ENCODE results near the gene STUM. TPM values are rescaled to one million over a fixed set of nuclear protein-coding genes. Genes with fewer than 3 reads are reported as not detected.

STUM gene
- total and polyA plus RNA-seq, 4 experiments from 2014 or later, result 0.03 TPM; not detected in 3

GRCh38 chr1:226639631-226640061 lies 91.1 kb downstream of the STUM start:
- Histone ChIP-seq H3K9me3 (ENCODE audit: control insufficient read depth in 1 of 2, low read length in 2 of 2) (no peaks in the 10 kb centered on the region), H3K4me3 (ENCODE audit: low read length in 2 of 2) (no peak overlapping the region), H3K36me3 (ENCODE audit: insufficient read depth, low read length) (peaks cover 61% of the 10 kb centered on the region), H3K27me3 (ENCODE audit: insufficient read depth, low read length) (no peaks in the 10 kb centered on the region), H3K27ac (ENCODE audit: low read depth, low read length) (no peak overlapping the region), H3K4me1 (ENCODE audit: insufficient read depth, low read length) (peaks cover 54% of the 10 kb centered on the region)
- no peaks in the 10 kb centered on the region for H3K9me3 Mint-ChIP-seq
- peaks cover 26 to 81% of the 10 kb centered on the region in 2 donors for H3K36me3 Mint-ChIP-seq
- peak in 1 of 5 donors; percentile 19 for DNase-seq
- ChIA-PET CTCF (ENCODE audit: partially characterized antibody) (interaction anchor here (0.9 to 2.6 kb wide), 2 partner anchors 14 to 181 kb away, joined by 3 to 7 read pairs; no protein-coding TSS in a partner anchor), POLR2A (ENCODE audit: partially characterized antibody) (interaction anchor here (1.0 to 2.4 kb wide), 2 partner anchors 14 to 97 kb away, joined by 3 to 16 read pairs; no protein-coding TSS in a partner anchor)
- intact Hi-C loops (cut with micrococcal nuclease), result no loop called here
- no peak overlapping the region for H3K4me3 Mint-ChIP-seq
- peak overlapping the region in 5 of 7 donors; percentile 36 to 88 (median 67) for H3K27ac Mint-ChIP-seq
- peaks cover 36 to 79% (median 52%) of the 10 kb centered on the region in 4 donors for H3K4me1 Mint-ChIP-seq
- H3K27me3 Mint-ChIP-seq, result no peaks in the 10 kb centered on the region

GRCh38 chr1:226640321-226641136 lies 92.0 kb downstream of the STUM start:
- ChIA-PET CTCF (ENCODE audit: partially characterized antibody) (interaction anchor here (0.6 to 2.6 kb wide), 7 partner anchors 13 to 188 kb away, joined by 3 to 10 read pairs (median 4); no protein-coding TSS in a partner anchor), POLR2A (ENCODE audit: partially characterized antibody) (interaction anchor here (0.8 to 3.5 kb wide), 5 partner anchors 37 to 97 kb away, joined by 3 to 11 read pairs (median 3); no protein-coding TSS in a partner anchor)
- H3K27me3 ChIP-seq (ENCODE audit: insufficient read depth, low read length), result no peaks in the 10 kb centered on the region
- DNase-seq, result peak in 1 of 5 donors; percentile 22
- no peak overlapping the region for H3K27ac ChIP-seq (ENCODE audit: low read depth, low read length)
- intact Hi-C loops (cut with micrococcal nuclease), result no loop called here
- no peak overlapping the region for H3K4me3 Mint-ChIP-seq
- H3K36me3 Mint-ChIP-seq, result peaks cover 26 to 79% of the 10 kb centered on the region in 2 donors
- peak overlapping the region in 6 of 7 donors; percentile 15 to 88 (median 68) for H3K27ac Mint-ChIP-seq
- no peak overlapping the region for H3K4me3 ChIP-seq (ENCODE audit: low read length in 2 of 2)
- H3K9me3 Mint-ChIP-seq, result no peaks in the 10 kb centered on the region
- H3K4me1 Mint-ChIP-seq, result peaks cover 36 to 79% (median 51%) of the 10 kb centered on the region in 4 donors
- H3K36me3 ChIP-seq (ENCODE audit: insufficient read depth, low read length), result peaks cover 65% of the 10 kb centered on the region
- H3K4me1 ChIP-seq (ENCODE audit: insufficient read depth, low read length), result peaks cover 54% of the 10 kb centered on the region
- H3K9me3 ChIP-seq (ENCODE audit: control insufficient read depth in 1 of 2, low read length in 2 of 2), result no peaks in the 10 kb centered on the region
- no peaks in the 10 kb centered on the region for H3K27me3 Mint-ChIP-seq

- Mint-ChIP-seq H3K27ac (peak overlapping the region in 3 of 7 donors; percentile 15 to 46 (median 29)), H3K4me3 (no peak overlapping the region), H3K4me1 (peaks cover 34 to 79% (median 52%) of the 10 kb centered on the region in 4 donors), H3K27me3 (no peaks in the 10 kb centered on the region), H3K9me3 (no peaks in the 10 kb centered on the region), H3K36me3 (peaks cover 33 to 82% of the 10 kb centered on the region in 2 donors)
- Histone ChIP-seq H3K4me3 (ENCODE audit: low read length in 2 of 2) (no peak overlapping the region), H3K27me3 (ENCODE audit: insufficient read depth, low read length) (no peaks in the 10 kb centered on the region), H3K9me3 (ENCODE audit: control insufficient read depth in 1 of 2, low read length in 2 of 2) (no peaks in the 10 kb centered on the region), H3K4me1 (ENCODE audit: insufficient read depth, low read length) (peaks cover 54% of the 10 kb centered on the region), H3K36me3 (ENCODE audit: insufficient read depth, low read length) (peaks cover 66% of the 10 kb centered on the region), H3K27ac (ENCODE audit: low read depth, low read length) (no peak overlapping the region)
- ChIA-PET CTCF (ENCODE audit: partially characterized antibody) (interaction anchor here (0.9 to 4.2 kb wide), 9 partner anchors 8 to 185 kb away, joined by 3 to 14 read pairs (median 4); no protein-coding TSS in a partner anchor), POLR2A (ENCODE audit: partially characterized antibody) (interaction anchor here (0.7 to 3.5 kb wide), 5 partner anchors 20 to 183 kb away, joined by 3 to 20 read pairs (median 3); no protein-coding TSS in a partner anchor)
- DNase-seq, result peak in 1 of 5 donors; percentile 28
- intact Hi-C loops (cut with micrococcal nuclease), result no loop called here
Observed at GRCh38 chr1:226641671-226642231, 93.2 kb downstream of the STUM start.

- Histone ChIP-seq H3K9me3 (ENCODE audit: control insufficient read depth in 1 of 2, low read length in 2 of 2) (no peaks in the 10 kb centered on the region), H3K27ac (ENCODE audit: low read depth, low read length) (peak overlapping the region; percentile 42), H3K4me1 (ENCODE audit: insufficient read depth, low read length) (peaks cover 54% of the 10 kb centered on the region), H3K36me3 (ENCODE audit: insufficient read depth, low read length) (peaks cover 67% of the 10 kb centered on the region), H3K4me3 (ENCODE audit: low read length in 2 of 2) (no peak overlapping the region), H3K27me3 (ENCODE audit: insufficient read depth, low read length) (no peaks in the 10 kb centered on the region)
- peak in 1 of 5 donors; percentile 19 for DNase-seq
- Mint-ChIP-seq H3K36me3 (peaks cover 34 to 82% of the 10 kb centered on the region in 2 donors), H3K4me3 (no peak overlapping the region), H3K27me3 (no peaks in the 10 kb centered on the region), H3K9me3 (no peaks in the 10 kb centered on the region), H3K27ac (peak overlapping the region in 4 of 7 donors; percentile 12 to 75 (median 30)), H3K4me1 (peaks cover 31 to 80% (median 49%) of the 10 kb centered on the region in 4 donors)
- CTCF ChIA-PET (ENCODE audit: partially characterized antibody), result interaction anchor here (1.1 to 4.2 kb wide), 7 partner anchors 8 to 92 kb away, joined by 3 to 14 read pairs (median 4); no protein-coding TSS in a partner anchor
- POLR2A ChIA-PET (ENCODE audit: partially characterized antibody), result interaction anchor here (0.9 to 3.5 kb wide), 4 partner anchors 10 to 182 kb away, joined by 3 to 20 read pairs (median 8); no protein-coding TSS in a partner anchor
- intact Hi-C loops (cut with micrococcal nuclease), result no loop called here
Observed at GRCh38 chr1:226642421-226642820, 93.9 kb downstream of the STUM start.

DNA sequence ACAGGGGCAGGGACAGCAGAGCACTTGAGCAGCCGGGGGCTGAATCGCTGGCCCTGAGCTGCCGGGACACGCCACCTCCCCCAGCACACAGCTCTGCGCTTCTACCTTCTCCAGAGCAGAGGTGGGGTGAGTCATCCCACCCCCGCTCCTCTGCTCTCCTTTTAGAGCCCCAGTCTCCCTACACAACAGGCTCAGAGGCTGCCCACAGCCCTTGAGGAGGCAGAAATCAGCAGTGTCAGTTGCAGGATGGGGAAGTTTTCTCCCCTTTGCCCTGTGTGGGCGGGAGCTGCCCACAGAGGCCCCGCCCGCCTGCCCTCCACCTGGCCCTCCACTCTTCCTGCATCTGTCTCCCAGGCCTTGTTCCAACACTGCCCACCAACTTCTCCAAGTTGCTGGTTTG lies 94.6 kb downstream of the STUM start:
- no peaks in the 10 kb centered on the region for H3K27me3 ChIP-seq (ENCODE audit: insufficient read depth, low read length)
- ChIA-PET POLR2A (ENCODE audit: partially characterized antibody) (interaction anchor here (0.9 to 3.5 kb wide), 9 partner anchors 10 to 296 kb away, joined by 3 to 20 read pairs (median 4); no protein-coding TSS in a partner anchor), CTCF (ENCODE audit: partially characterized antibody) (interaction anchor here (1.2 to 4.2 kb wide), 8 partner anchors 9 to 184 kb away, joined by 3 to 14 read pairs (median 6); partner anchors contain the start of gene ITPKB)
- peaks cover 60% of the 10 kb centered on the region for H3K4me1 ChIP-seq (ENCODE audit: insufficient read depth, low read length)
- peaks cover 42 to 82% of the 10 kb centered on the region in 2 donors for H3K36me3 Mint-ChIP-seq
- H3K36me3 ChIP-seq (ENCODE audit: insufficient read depth, low read length), result peaks cover 68% of the 10 kb centered on the region
- H3K4me3 Mint-ChIP-seq, result peak overlapping the region in 7 of 8 donors; percentile 26 to 76 (median 62)
- H3K9me3 ChIP-seq (ENCODE audit: control insufficient read depth in 1 of 2, low read length in 2 of 2), result no peaks in the 10 kb centered on the region
- H3K27me3 Mint-ChIP-seq, result no peaks in the 10 kb centered on the region
- intact Hi-C loops (cut with micrococcal nuclease), result no loop called here
- H3K27ac ChIP-seq (ENCODE audit: low read depth, low read length), result peak overlapping the region; percentile 42
- H3K4me3 ChIP-seq (ENCODE audit: low read length in 2 of 2), result no peak overlapping the region
- DNase-seq, result peak in 1 of 5 donors; percentile 80
- no peaks in the 10 kb centered on the region for H3K9me3 Mint-ChIP-seq
- H3K4me1 Mint-ChIP-seq, result peaks cover 32 to 75% (median 49%) of the 10 kb centered on the region in 4 donors
- peak overlapping the region in 6 of 7 donors; percentile 87 to 92 (median 90) for H3K27ac Mint-ChIP-seq

GRCh38 chr1:226643611-226644540 lies 95.3 kb downstream of the STUM start:
- DNase-seq, result peak in 3 of 5 donors; percentile 31 to 62 (median 39)
- ChIA-PET POLR2A (ENCODE audit: partially characterized antibody) (interaction anchor here (0.7 to 3.5 kb wide), 16 partner anchors 8 to 295 kb away, joined by 3 to 20 read pairs (median 4); no protein-coding TSS in a partner anchor), CTCF (ENCODE audit: partially characterized antibody) (interaction anchor here (0.7 to 4.2 kb wide), 12 partner anchors 10 to 184 kb away, joined by 3 to 14 read pairs (median 4); partner anchors contain the start of gene ITPKB)
- peak overlapping the region in 6 of 7 donors; percentile 87 to 92 (median 90) for H3K27ac Mint-ChIP-seq
- peaks cover 57% of the 10 kb centered on the region for H3K4me1 ChIP-seq (ENCODE audit: insufficient read depth, low read length)
- H3K27ac ChIP-seq (ENCODE audit: low read depth, low read length), result peak overlapping the region; percentile 42
- intact Hi-C loops (cut with micrococcal nuclease), result no loop called here
- H3K27me3 Mint-ChIP-seq, result no peaks in the 10 kb centered on the region
- H3K36me3 ChIP-seq (ENCODE audit: insufficient read depth, low read length), result peaks cover 74% of the 10 kb centered on the region
- H3K4me3 ChIP-seq (ENCODE audit: low read length in 2 of 2), result no peak overlapping the region
- no peaks in the 10 kb centered on the region for H3K27me3 ChIP-seq (ENCODE audit: insufficient read depth, low read length)
- H3K4me1 Mint-ChIP-seq, result peaks cover 33 to 68% (median 52%) of the 10 kb centered on the region in 4 donors
- no peaks in the 10 kb centered on the region for H3K9me3 ChIP-seq (ENCODE audit: control insufficient read depth in 1 of 2, low read length in 2 of 2)
- H3K9me3 Mint-ChIP-seq, result no peaks in the 10 kb centered on the region
- H3K4me3 Mint-ChIP-seq, result peak overlapping the region in 7 of 8 donors; percentile 28 to 76 (median 62)
- peaks cover 49 to 82% of the 10 kb centered on the region in 2 donors for H3K36me3 Mint-ChIP-seq

All from CD4-positive, alpha-beta memory T cell (primary cell).